SK-N-MC (cell line): ENCODE data around the gene MACC1.

Experiments used
- EZH2 ChIP-seq: fragments of 200-600 bp; sonication (generic); IDR thresholded peaks from one replicate; pipeline ENCODE4 v1.6.1; 2017; ENCODE audit warnings: antibody characterized with exemption
- POLR2AphosphoS5 ChIP-seq: IDR thresholded peaks from 2 replicates; pipeline ENCODE4 v1.6.1; 2012; ENCODE audit warnings: mild to moderate bottlenecking, low read depth, low read length, borderline replicate concordance

DNA sequence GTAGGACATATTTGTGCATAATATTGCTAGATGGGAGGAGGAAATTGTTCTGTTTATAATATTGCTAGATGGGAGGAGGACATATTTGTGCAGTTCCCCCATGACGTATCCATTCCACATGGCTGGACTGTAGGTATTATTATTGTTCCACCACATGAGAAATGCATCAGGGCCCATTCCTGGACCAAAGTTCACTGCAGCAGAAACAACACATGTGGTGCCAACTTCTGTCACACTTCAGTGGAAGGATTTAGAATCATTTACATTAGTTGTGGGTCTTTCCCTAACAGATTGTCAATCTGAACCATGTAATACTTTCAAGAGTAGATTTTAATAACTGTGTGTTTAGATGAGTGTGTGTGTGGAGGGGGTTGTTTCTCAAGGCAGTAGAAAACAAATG lies 32.7 kb upstream of the MACC1 start:
- TF ChIP-seq EZH2 = no peak
- no peak for TF ChIP-seq POLR2AphosphoS5
